AG04450 (cell line): ENCODE data around the gene GAS6. TPM values are rescaled to one million over a fixed set of nuclear protein-coding genes. Genes with fewer than 3 reads are reported as not detected.
A peak's percentile ranks its signal among the peaks of the same experiment; 100 is the strongest.

Experiments
- CTCF ChIA-PET: fragments of 300-600, 350-600 bp; formaldehyde crosslinking; extraction: SDS; loops from one replicate; lab custom pipeline; 2022; ENCODE audit warnings: antibody characterized with exemption, inconsistent platforms; lab: Charles Lee
- POLR2A ChIA-PET: fragments of 350-600 bp; formaldehyde crosslinking; extraction: SDS; loops from one replicate; lab custom pipeline; 2021; ENCODE audit warnings: antibody characterized with exemption, inconsistent platforms; lab: Yijun Ruan, JAX
- DNase-seq: peaks from one replicate; pipeline ENCODE4 v3.0.0-alpha.2; 2011; ENCODE audit warnings: low read depth, low spot score
- H3K27ac ChIP-seq: one replicate; pipeline ENCODE4 v1.5.1; 2012; ENCODE audit warnings: low read depth, low read length, control low read depth
- H3K27me3 ChIP-seq: one replicate; pipeline ENCODE4 v1.6.0; 2012; ENCODE audit warnings: low read length; ENCODE audit not compliant: control insufficient read depth, insufficient read depth
- H3K4me3 ChIP-seq: 2 replicates; pipeline ENCODE4 v1.5.1; 2011; ENCODE audit warnings: mild to moderate bottlenecking, low read depth, low read length, control low read depth
- H3K9me3 ChIP-seq: 2 replicates; pipeline ENCODE4 v1.5.1; 2012; ENCODE audit warnings: low read length; ENCODE audit not compliant: control insufficient read depth, insufficient read depth
- CTCF ChIP-seq: IDR thresholded peaks from 2 replicates; pipeline ENCODE4 v1.5.1; 2011; ENCODE audit warnings: low read depth, low read length, control low read depth, inconsistent platforms
- polyA plus RNA-seq: library from polyadenylated mRNA; depleted of rRNA; stranded (reverse); fragments of >200 nt; gene quantifications from 2 replicates; pipeline ENCODE4 v1.2.3, GENCODE V29; 2011

GAS6 gene
- polyA plus RNA-seq, 1 experiment, result 356 TPM

- no peak overlapping the region for H3K4me3 ChIP-seq
- no peak overlapping the region for H3K27ac ChIP-seq
- no peak for TF ChIP-seq CTCF
- ChIA-PET POLR2A (no interaction called here), CTCF (no interaction called here)
- no peak for DNase-seq
- peaks cover 23% of the 10 kb centered on the region for H3K9me3 ChIP-seq
- H3K27me3 ChIP-seq, result no peaks in the 10 kb centered on the region
These were observed 60.4 kb downstream of the GAS6 start for GRCh38 chr13:113803409-113804016.

- DNase-seq, result no peak
- ChIA-PET CTCF (interaction anchor here (0.8 kb wide), 1 partner anchor 146 kb away, joined by 3 read pairs; no protein-coding TSS in a partner anchor), POLR2A (no interaction called here)
- TF ChIP-seq CTCF, result 0 out of 2 replicates have a peak, but pooled peaks have one; percentile 15
- Histone ChIP-seq H3K27ac (no peak overlapping the region), H3K4me3 (no peak overlapping the region), H3K9me3 (peaks cover 16% of the 10 kb centered on the region), H3K27me3 (no peaks in the 10 kb centered on the region)
These were observed 61.1 kb downstream of the GAS6 start for GRCh38 chr13:113802761-113803160.

- Histone ChIP-seq H3K4me3 (no peak overlapping the region), H3K9me3 (peaks cover 9% of the 10 kb centered on the region; the same call in 1 of the 2 replicates), H3K27me3 (no peaks in the 10 kb centered on the region), H3K27ac (peak overlapping the region; percentile 31)
- POLR2A ChIA-PET, result no interaction called here
- CTCF ChIA-PET, result interaction anchor here (0.8 kb wide), 1 partner anchor 147 kb away, joined by 3 read pairs; no protein-coding TSS in a partner anchor
- peak; percentile 24; the same call in 1 of the 2 replicates for TF ChIP-seq CTCF
- DNase-seq, result peak; percentile 54
These were observed 61.8 kb downstream of the GAS6 start for GRCh38 chr13:113802090-113802531.

- Histone ChIP-seq H3K27ac (no peak overlapping the region), H3K4me3 (no peak overlapping the region), H3K27me3 (no peaks in the 10 kb centered on the region), H3K9me3 (peaks cover 7% of the 10 kb centered on the region; the same call in 1 of the 2 replicates)
- DNase-seq, result no peak
- no peak for TF ChIP-seq CTCF
- CTCF ChIA-PET, result no interaction called here
- POLR2A ChIA-PET, result no interaction called here
These were observed 62.5 kb downstream of the GAS6 start for GRCh38 chr13:113801289-113801961.

GRCh38 chr13:113800576-113800926, 63.3 kb downstream of the GAS6 start:
- Histone ChIP-seq H3K27me3 (no peaks in the 10 kb centered on the region), H3K4me3 (no peak overlapping the region), H3K9me3 (peaks cover 5% of the 10 kb centered on the region; the same call in 1 of the 2 replicates), H3K27ac (no peak overlapping the region)
- POLR2A ChIA-PET, result no interaction called here
- TF ChIP-seq CTCF, result no peak
- CTCF ChIA-PET, result no interaction called here
- DNase-seq, result no peak
